Ovary (tissue), 3 donors: Measurements from ENCODE around the gene PLCB1.

Source experiments
- POLR2A ChIP-seq: fragments of 450-650 bp; IDR thresholded peaks from one replicate; pipeline ENCODE4 v1.6.1; 2017; ENCODE audit warnings: antibody characterized with exemption, mild to moderate bottlenecking, moderate library complexity
- TF ChIP-seq, protein P1 (sequence below), 3 donors: fragments of 450-650 bp in 2 of 3; fragments of 200-600 bp in 1 of 3; IDR thresholded peaks; one replicate each; pipeline versions ENCODE4 v1.5.1 to v1.8.0; 2016 to 2022; ENCODE audit warnings: antibody characterized with exemption in 3 of 3, mild to moderate bottlenecking in 1 of 3
- donor health status: DM: no; HTN: no; CAD: no.

GRCh38 chr20:8855315-8855714 is 723.2 kb downstream of the PLCB1 start:
- TF ChIP-seq, protein P1, sequence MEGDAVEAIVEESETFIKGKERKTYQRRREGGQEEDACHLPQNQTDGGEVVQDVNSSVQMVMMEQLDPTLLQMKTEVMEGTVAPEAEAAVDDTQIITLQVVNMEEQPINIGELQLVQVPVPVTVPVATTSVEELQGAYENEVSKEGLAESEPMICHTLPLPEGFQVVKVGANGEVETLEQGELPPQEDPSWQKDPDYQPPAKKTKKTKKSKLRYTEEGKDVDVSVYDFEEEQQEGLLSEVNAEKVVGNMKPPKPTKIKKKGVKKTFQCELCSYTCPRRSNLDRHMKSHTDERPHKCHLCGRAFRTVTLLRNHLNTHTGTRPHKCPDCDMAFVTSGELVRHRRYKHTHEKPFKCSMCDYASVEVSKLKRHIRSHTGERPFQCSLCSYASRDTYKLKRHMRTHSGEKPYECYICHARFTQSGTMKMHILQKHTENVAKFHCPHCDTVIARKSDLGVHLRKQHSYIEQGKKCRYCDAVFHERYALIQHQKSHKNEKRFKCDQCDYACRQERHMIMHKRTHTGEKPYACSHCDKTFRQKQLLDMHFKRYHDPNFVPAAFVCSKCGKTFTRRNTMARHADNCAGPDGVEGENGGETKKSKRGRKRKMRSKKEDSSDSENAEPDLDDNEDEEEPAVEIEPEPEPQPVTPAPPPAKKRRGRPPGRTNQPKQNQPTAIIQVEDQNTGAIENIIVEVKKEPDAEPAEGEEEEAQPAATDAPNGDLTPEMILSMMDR (IDR thresholded peaks at IDR 0.05): no peak
- no peak for TF ChIP-seq POLR2A
